ENCODE data around the gene RNASE11. TPM values are rescaled to one million over a fixed set of nuclear protein-coding genes. Genes with fewer than 3 reads are reported as not detected.

RNASE11 gene
- polyA plus RNA-seq (2013) = not detected in 2 replicates

- H3K4ac ChIP-seq (ENCODE audit: low read depth, low read length) = no peak within 1 kb of the TSS
- H2BK120ac ChIP-seq (ENCODE audit: insufficient read depth, low read length, poor library complexity) = no peak within 1 kb of the TSS
- no peak within 1 kb of the TSS for H4K12ac ChIP-seq (ENCODE audit: low read depth, low read length)
- no peak within 1 kb of the TSS for H4K8ac ChIP-seq (ENCODE audit: low read depth, low read length)
- no peak for DNase-seq
- H3K27ac ChIP-seq (ENCODE audit: low read depth, low read length) = no peak within 1 kb of the TSS
- H3K4me3 ChIP-seq (ENCODE audit: low read depth, low read length) = no peak within 1 kb of the TSS
- no peak within 1 kb of the TSS for H3K9ac ChIP-seq (ENCODE audit: low read length)
- H3K23ac ChIP-seq (ENCODE audit: low read length) = peak within 1 kb of the TSS; percentile 10
- no peak within 1 kb of the TSS for H2AK5ac ChIP-seq (ENCODE audit: low read length)
- H3K79me1 ChIP-seq (ENCODE audit: low read length) = no peaks in the 10 kb centered on the region
- H3K79me2 ChIP-seq (ENCODE audit: control insufficient read depth, insufficient read depth, low read length, poor library complexity) = no peaks in the 10 kb centered on the region
- H2AFZ ChIP-seq (ENCODE audit: insufficient read depth, low read length, poor library complexity) = no peak within 1 kb of the TSS
- no peak within 1 kb of the TSS for H3K14ac ChIP-seq (ENCODE audit: low read length)
- H3K36me3 ChIP-seq (ENCODE audit: control insufficient read depth in 1 of 2, insufficient read depth in 2 of 2, low read length in 2 of 2) = no peaks in the 10 kb centered on the region
- H3K9me3 ChIP-seq (ENCODE audit: insufficient read depth, low read depth, low read length) = no peaks in the 10 kb centered on the region
- no peak within 1 kb of the TSS for H2BK12ac ChIP-seq (ENCODE audit: low read length)
- no peak within 1 kb of the TSS for H4K91ac ChIP-seq (ENCODE audit: low read depth, low read length)
- WGBS (ENCODE audit: extremely low coverage, insufficient coverage, insufficient read length) = no CpG with 5 or more reads among the region's 6 CpGs
- no peak within 1 kb of the TSS for H3K18ac ChIP-seq (ENCODE audit: low read length)
- H2BK5ac ChIP-seq (ENCODE audit: low read depth, low read length, poor library complexity) = no peak within 1 kb of the TSS
- H3K27me3 ChIP-seq (ENCODE audit: insufficient read depth, low read length) = no peaks in the 10 kb centered on the region
- no peaks in the 10 kb centered on the region for H3K4me1 ChIP-seq (ENCODE audit: control insufficient read depth in 1 of 2, insufficient read depth in 2 of 2, low read length in 2 of 2)
- H3K4me2 ChIP-seq (ENCODE audit: low read length) = no peak within 1 kb of the TSS
These were observed at the start of gene RNASE11 for GRCh38 chr14:20587489-20588154. RNASE11 (minus strand) TSS chr14:20588001.

- Histone ChIP-seq H3K79me1 (ENCODE audit: low read length) (no peaks in the 10 kb centered on the region), H3K9me3 (ENCODE audit: insufficient read depth, low read depth, low read length) (no peaks in the 10 kb centered on the region), H4K91ac (ENCODE audit: low read depth, low read length) (no peak overlapping the region), H2BK12ac (ENCODE audit: low read length) (no peak overlapping the region), H3K18ac (ENCODE audit: low read length) (no peak overlapping the region), H3K14ac (ENCODE audit: low read length) (no peak overlapping the region), H2AK5ac (ENCODE audit: low read length) (no peak overlapping the region), H3K23ac (ENCODE audit: low read length) (no peak overlapping the region), H3K4me1 (ENCODE audit: control insufficient read depth in 1 of 2, insufficient read depth in 2 of 2, low read length in 2 of 2) (peaks cover 8 to 10% of the 10 kb centered on the region in 2 experiments), H3K27me3 (ENCODE audit: insufficient read depth, low read length) (no peaks in the 10 kb centered on the region), H3K4ac (ENCODE audit: low read depth, low read length) (no peak overlapping the region), H3K4me2 (ENCODE audit: low read length) (peak overlapping the region; percentile 77), H2BK120ac (ENCODE audit: insufficient read depth, low read length, poor library complexity) (no peak overlapping the region), H3K36me3 (ENCODE audit: control insufficient read depth in 1 of 2, insufficient read depth in 2 of 2, low read length in 2 of 2) (no peaks in the 10 kb centered on the region), H2BK5ac (ENCODE audit: low read depth, low read length, poor library complexity) (no peak overlapping the region), H3K79me2 (ENCODE audit: control insufficient read depth, insufficient read depth, low read length, poor library complexity) (no peaks in the 10 kb centered on the region), H3K9ac (ENCODE audit: low read length) (no peak overlapping the region), H4K8ac (ENCODE audit: low read depth, low read length) (no peak overlapping the region), H3K27ac (ENCODE audit: low read depth, low read length) (no peak overlapping the region), H4K12ac (ENCODE audit: low read depth, low read length) (no peak overlapping the region), H3K4me3 (ENCODE audit: low read depth, low read length) (peak overlapping the region; percentile 67), H2AFZ (ENCODE audit: insufficient read depth, low read length, poor library complexity) (peak overlapping the region; percentile 66)
- WGBS (ENCODE audit: extremely low coverage, insufficient coverage, insufficient read length) = no CpG with 5 or more reads among the region's 45 CpGs
- peak; percentile 67 to 85 for DNase-seq
These were observed 45.3 kb upstream of the RNASE11 start for GRCh38 chr14:20632831-20633691.

DNA sequence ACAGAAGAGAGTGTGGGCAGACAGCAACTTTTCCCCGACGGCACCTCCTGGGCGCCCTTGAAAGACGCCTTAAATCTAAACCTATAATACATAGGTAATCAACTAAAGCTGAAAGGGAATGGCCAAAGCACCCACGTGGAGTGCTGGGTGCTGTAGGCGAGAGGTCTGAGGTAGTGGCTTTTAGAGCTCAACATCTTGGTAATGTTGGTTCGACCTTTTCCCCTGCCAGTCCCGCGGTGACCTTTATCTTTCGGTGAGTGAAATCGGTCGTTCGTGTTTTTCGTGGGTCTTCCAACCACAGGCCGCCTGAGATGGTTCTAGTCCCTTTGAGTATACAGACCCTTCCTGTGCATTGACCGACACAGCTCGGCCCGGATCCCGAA, 44.6 kb upstream of the RNASE11 start:
- no peak overlapping the region for H3K18ac ChIP-seq (ENCODE audit: low read length)
- H2BK5ac ChIP-seq (ENCODE audit: low read depth, low read length, poor library complexity) = no peak overlapping the region
- H3K4me1 ChIP-seq (ENCODE audit: control insufficient read depth in 1 of 2, insufficient read depth in 2 of 2, low read length in 2 of 2) = peaks cover 8 to 10% of the 10 kb centered on the region in 2 experiments
- no peak overlapping the region for H3K27ac ChIP-seq (ENCODE audit: low read depth, low read length)
- H2AFZ ChIP-seq (ENCODE audit: insufficient read depth, low read length, poor library complexity) = no peak overlapping the region
- DNase-seq = peak in 1 of 2 donors; percentile 44
- H2BK120ac ChIP-seq (ENCODE audit: insufficient read depth, low read length, poor library complexity) = no peak overlapping the region
- no peaks in the 10 kb centered on the region for H3K9me3 ChIP-seq (ENCODE audit: insufficient read depth, low read depth, low read length)
- no peaks in the 10 kb centered on the region for H3K27me3 ChIP-seq (ENCODE audit: insufficient read depth, low read length)
- no peak overlapping the region for H3K23ac ChIP-seq (ENCODE audit: low read length)
- no CpG with 5 or more reads among the region's 19 CpGs for WGBS (ENCODE audit: extremely low coverage, insufficient coverage, insufficient read length)
- no peak overlapping the region for H2BK12ac ChIP-seq (ENCODE audit: low read length)
- no peaks in the 10 kb centered on the region for H3K79me2 ChIP-seq (ENCODE audit: control insufficient read depth, insufficient read depth, low read length, poor library complexity)
- no peak overlapping the region for H3K14ac ChIP-seq (ENCODE audit: low read length)
- no peaks in the 10 kb centered on the region for H3K79me1 ChIP-seq (ENCODE audit: low read length)
- H4K8ac ChIP-seq (ENCODE audit: low read depth, low read length) = no peak overlapping the region
- H3K4me3 ChIP-seq (ENCODE audit: low read depth, low read length) = peak overlapping the region; percentile 67
- H4K12ac ChIP-seq (ENCODE audit: low read depth, low read length) = no peak overlapping the region
- peak overlapping the region; percentile 77 for H3K4me2 ChIP-seq (ENCODE audit: low read length)
- no peak overlapping the region for H4K91ac ChIP-seq (ENCODE audit: low read depth, low read length)
- H3K36me3 ChIP-seq (ENCODE audit: control insufficient read depth in 1 of 2, insufficient read depth in 2 of 2, low read length in 2 of 2) = no peaks in the 10 kb centered on the region
- H2AK5ac ChIP-seq (ENCODE audit: low read length) = no peak overlapping the region
- H3K9ac ChIP-seq (ENCODE audit: low read length) = no peak overlapping the region
- H3K4ac ChIP-seq (ENCODE audit: low read depth, low read length) = no peak overlapping the region

- peaks cover 8 to 10% of the 10 kb centered on the region in 2 experiments for H3K4me1 ChIP-seq (ENCODE audit: control insufficient read depth in 1 of 2, insufficient read depth in 2 of 2, low read length in 2 of 2)
- H3K27me3 ChIP-seq (ENCODE audit: insufficient read depth, low read length) = no peaks in the 10 kb centered on the region
- no peak overlapping the region for H2AFZ ChIP-seq (ENCODE audit: insufficient read depth, low read length, poor library complexity)
- H4K12ac ChIP-seq (ENCODE audit: low read depth, low read length) = no peak overlapping the region
- no peak overlapping the region for H2BK120ac ChIP-seq (ENCODE audit: insufficient read depth, low read length, poor library complexity)
- H3K79me2 ChIP-seq (ENCODE audit: control insufficient read depth, insufficient read depth, low read length, poor library complexity) = no peaks in the 10 kb centered on the region
- no peak overlapping the region for H3K27ac ChIP-seq (ENCODE audit: low read depth, low read length)
- no peak overlapping the region for H2BK5ac ChIP-seq (ENCODE audit: low read depth, low read length, poor library complexity)
- DNase-seq = peak; percentile 40 to 73
- H3K9me3 ChIP-seq (ENCODE audit: insufficient read depth, low read depth, low read length) = no peaks in the 10 kb centered on the region
- no peak overlapping the region for H2BK12ac ChIP-seq (ENCODE audit: low read length)
- no peak overlapping the region for H3K14ac ChIP-seq (ENCODE audit: low read length)
- H3K18ac ChIP-seq (ENCODE audit: low read length) = no peak overlapping the region
- no peak overlapping the region for H3K4ac ChIP-seq (ENCODE audit: low read depth, low read length)
- H3K9ac ChIP-seq (ENCODE audit: low read length) = no peak overlapping the region
- peak overlapping the region; percentile 77 for H3K4me2 ChIP-seq (ENCODE audit: low read length)
- H2AK5ac ChIP-seq (ENCODE audit: low read length) = no peak overlapping the region
- WGBS (ENCODE audit: extremely low coverage, insufficient coverage, insufficient read length) = no CpG with 5 or more reads among the region's 18 CpGs
- no peak overlapping the region for H4K8ac ChIP-seq (ENCODE audit: low read depth, low read length)
- no peak overlapping the region for H4K91ac ChIP-seq (ENCODE audit: low read depth, low read length)
- no peaks in the 10 kb centered on the region for H3K36me3 ChIP-seq (ENCODE audit: control insufficient read depth in 1 of 2, insufficient read depth in 2 of 2, low read length in 2 of 2)
- peak overlapping the region; percentile 67 for H3K4me3 ChIP-seq (ENCODE audit: low read depth, low read length)
- no peaks in the 10 kb centered on the region for H3K79me1 ChIP-seq (ENCODE audit: low read length)
- no peak overlapping the region for H3K23ac ChIP-seq (ENCODE audit: low read length)
These were observed 44.1 kb upstream of the RNASE11 start for GRCh38 chr14:20631880-20632389.
